HG02678 (cell line): ENCODE measurements around the gene HTT.

Source experiments
- ATAC-seq: cut with Tn5 transposase; IDR thresholded peaks from one replicate; pipeline ENCODE4 v1.9.1; 2021; ENCODE audit warnings: mild to moderate bottlenecking, moderate library complexity; ENCODE audit not compliant: unreplicated experiment

The HTT gene

GRCh38 chr4:3257556-3258482, 183.3 kb downstream of the HTT start:
- peak; percentile 43 for ATAC-seq

- ATAC-seq = no peak
Measured at GRCh38 chr4:3261411-3262207, 187.1 kb downstream of the HTT start.

- ATAC-seq = no peak
Measured at GRCh38 chr4:3262208-3263052, 187.9 kb downstream of the HTT start.

GRCh38 chr4:3263053-3263875, 188.8 kb downstream of the HTT start:
- no peak for ATAC-seq

- no peak for ATAC-seq
Measured at GRCh38 chr4:3263876-3264193, 189.4 kb downstream of the HTT start.

- no peak for ATAC-seq
Measured at GRCh38 chr4:3266076-3266475, 191.6 kb downstream of the HTT start.

- ATAC-seq = no peak
Measured at GRCh38 chr4:3267576-3268394, 193.3 kb downstream of the HTT start.

GRCh38 chr4:3268395-3269104, 194.1 kb downstream of the HTT start:
- no peak for ATAC-seq

GRCh38 chr4:3269105-3269927, 194.8 kb downstream of the HTT start:
- no peak for ATAC-seq

- no peak for ATAC-seq
Measured at GRCh38 chr4:3269991-3270611, 195.6 kb downstream of the HTT start.

- no peak for ATAC-seq
Measured at GRCh38 chr4:3271131-3271530, 196.7 kb downstream of the HTT start.

GRCh38 chr4:3276986-3277385, 202.5 kb downstream of the HTT start:
- ATAC-seq = no peak

- ATAC-seq = no peak
Measured at GRCh38 chr4:3280466-3280865, 206.0 kb downstream of the HTT start.

GRCh38 chr4:3283483-3283882, 209.0 kb downstream of the HTT start:
- ATAC-seq = no peak

GRCh38 chr4:3283916-3284315, 209.4 kb downstream of the HTT start:
- no peak for ATAC-seq

- no peak for ATAC-seq
Measured at GRCh38 chr4:3284734-3285557, 210.5 kb downstream of the HTT start.
